Osteocyte (in vitro differentiated cells): Measurements from ENCODE around the gene ISM1. TPM values are rescaled to one million over a fixed set of nuclear protein-coding genes. Genes with fewer than 3 reads are reported as not detected.

Experiments used
- DNase-seq: peaks from one replicate; pipeline ENCODE4 v3.0.0; 2021; ENCODE audit warnings: mixed read lengths; ENCODE audit not compliant: unreplicated experiment; ENCODE audit errors: extremely low spot score
- H3K27ac Mint-ChIP-seq: one replicate; pipeline ENCODE4 v1.8.0; 2021; ENCODE audit warnings: mild to moderate bottlenecking, mixed read lengths; ENCODE audit not compliant: unreplicated experiment
- H3K27me3 Mint-ChIP-seq: one replicate; pipeline ENCODE4 v1.8.0; 2021; ENCODE audit warnings: mixed read lengths; ENCODE audit not compliant: unreplicated experiment
- H3K36me3 Mint-ChIP-seq: one replicate; pipeline ENCODE4 v1.8.0; 2021; ENCODE audit warnings: mixed read lengths; ENCODE audit not compliant: unreplicated experiment
- H3K4me1 Mint-ChIP-seq: one replicate; pipeline ENCODE4 v1.8.0; 2021; ENCODE audit warnings: mixed read lengths; ENCODE audit not compliant: unreplicated experiment
- H3K4me3 Mint-ChIP-seq: one replicate; pipeline ENCODE4 v1.8.0; 2021; ENCODE audit warnings: mild to moderate bottlenecking, moderate library complexity, mixed read lengths; ENCODE audit not compliant: unreplicated experiment
- H3K9me3 Mint-ChIP-seq: one replicate; pipeline ENCODE4 v1.8.0; 2021; ENCODE audit warnings: mixed read lengths; ENCODE audit not compliant: unreplicated experiment
- total RNA-seq: library from RNA; stranded (reverse); gene quantifications from 2 replicates; pipeline ENCODE4 v1.2.1, GENCODE V29; 2021
- TF ChIP-seq, protein P1 (sequence below): fragments of 200-600 bp; sonication (generic); IDR thresholded peaks from 2 replicates; pipeline ENCODE4 v1.5.0; 2021; ENCODE audit warnings: antibody characterized with exemption, mild to moderate bottlenecking, moderate library complexity

ISM1 gene
- total RNA-seq, 1 donor from 2014 or later = 0.21 TPM

DNA sequence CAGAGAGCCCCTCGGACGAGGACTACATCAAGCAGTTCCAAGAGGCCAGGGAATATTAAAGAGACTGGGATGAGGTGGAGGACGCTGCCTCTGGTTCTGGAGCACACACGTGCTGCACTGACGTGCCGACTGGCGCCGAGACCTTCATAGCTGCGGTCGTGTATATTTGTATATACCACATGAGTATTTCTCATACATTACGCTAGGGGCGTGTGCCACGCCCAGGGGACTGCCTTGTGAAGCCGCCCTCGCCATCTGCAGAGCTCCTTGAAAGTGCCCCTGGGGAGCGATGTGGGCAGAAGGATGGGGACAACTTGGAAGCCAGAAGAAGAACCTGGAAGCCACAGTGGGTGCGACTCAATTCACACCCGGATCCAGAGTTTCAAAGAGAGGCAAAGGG, 78.3 kb downstream of the ISM1 start:
- TF ChIP-seq, protein P1, sequence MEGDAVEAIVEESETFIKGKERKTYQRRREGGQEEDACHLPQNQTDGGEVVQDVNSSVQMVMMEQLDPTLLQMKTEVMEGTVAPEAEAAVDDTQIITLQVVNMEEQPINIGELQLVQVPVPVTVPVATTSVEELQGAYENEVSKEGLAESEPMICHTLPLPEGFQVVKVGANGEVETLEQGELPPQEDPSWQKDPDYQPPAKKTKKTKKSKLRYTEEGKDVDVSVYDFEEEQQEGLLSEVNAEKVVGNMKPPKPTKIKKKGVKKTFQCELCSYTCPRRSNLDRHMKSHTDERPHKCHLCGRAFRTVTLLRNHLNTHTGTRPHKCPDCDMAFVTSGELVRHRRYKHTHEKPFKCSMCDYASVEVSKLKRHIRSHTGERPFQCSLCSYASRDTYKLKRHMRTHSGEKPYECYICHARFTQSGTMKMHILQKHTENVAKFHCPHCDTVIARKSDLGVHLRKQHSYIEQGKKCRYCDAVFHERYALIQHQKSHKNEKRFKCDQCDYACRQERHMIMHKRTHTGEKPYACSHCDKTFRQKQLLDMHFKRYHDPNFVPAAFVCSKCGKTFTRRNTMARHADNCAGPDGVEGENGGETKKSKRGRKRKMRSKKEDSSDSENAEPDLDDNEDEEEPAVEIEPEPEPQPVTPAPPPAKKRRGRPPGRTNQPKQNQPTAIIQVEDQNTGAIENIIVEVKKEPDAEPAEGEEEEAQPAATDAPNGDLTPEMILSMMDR = no peak
- Mint-ChIP-seq H3K4me1 (no peaks in the 10 kb centered on the region), H3K9me3 (no peaks in the 10 kb centered on the region), H3K27ac (no peak overlapping the region), H3K36me3 (no peaks in the 10 kb centered on the region), H3K27me3 (no peaks in the 10 kb centered on the region), H3K4me3 (no peak overlapping the region)
- no peak for DNase-seq

DNA sequence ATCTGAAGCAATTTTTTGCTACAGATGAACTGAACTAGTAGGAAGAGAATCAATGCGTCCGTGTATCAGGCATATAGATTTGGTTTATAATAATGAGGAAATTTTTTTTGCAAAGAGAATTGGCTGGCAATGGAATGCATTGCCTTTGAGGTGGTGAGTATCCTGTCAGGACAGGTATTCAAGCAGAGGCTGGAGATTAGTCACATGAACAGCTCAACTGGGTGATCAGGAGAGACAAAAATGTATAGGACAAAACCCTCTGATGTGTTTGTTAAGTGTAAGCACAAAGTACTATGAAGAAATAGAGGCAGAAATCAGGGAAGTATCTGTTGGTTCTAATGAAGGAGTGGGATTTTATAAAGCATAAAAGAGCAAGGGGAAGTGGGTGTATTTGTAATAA, 80.5 kb downstream of the ISM1 start:
- no peak for DNase-seq
- H3K4me3 Mint-ChIP-seq = no peak overlapping the region
- no peaks in the 10 kb centered on the region for H3K27me3 Mint-ChIP-seq
- no peaks in the 10 kb centered on the region for H3K4me1 Mint-ChIP-seq
- no peaks in the 10 kb centered on the region for H3K36me3 Mint-ChIP-seq
- TF ChIP-seq, protein P1 = no peak
- H3K9me3 Mint-ChIP-seq = no peaks in the 10 kb centered on the region
- H3K27ac Mint-ChIP-seq = no peak overlapping the region

DNA sequence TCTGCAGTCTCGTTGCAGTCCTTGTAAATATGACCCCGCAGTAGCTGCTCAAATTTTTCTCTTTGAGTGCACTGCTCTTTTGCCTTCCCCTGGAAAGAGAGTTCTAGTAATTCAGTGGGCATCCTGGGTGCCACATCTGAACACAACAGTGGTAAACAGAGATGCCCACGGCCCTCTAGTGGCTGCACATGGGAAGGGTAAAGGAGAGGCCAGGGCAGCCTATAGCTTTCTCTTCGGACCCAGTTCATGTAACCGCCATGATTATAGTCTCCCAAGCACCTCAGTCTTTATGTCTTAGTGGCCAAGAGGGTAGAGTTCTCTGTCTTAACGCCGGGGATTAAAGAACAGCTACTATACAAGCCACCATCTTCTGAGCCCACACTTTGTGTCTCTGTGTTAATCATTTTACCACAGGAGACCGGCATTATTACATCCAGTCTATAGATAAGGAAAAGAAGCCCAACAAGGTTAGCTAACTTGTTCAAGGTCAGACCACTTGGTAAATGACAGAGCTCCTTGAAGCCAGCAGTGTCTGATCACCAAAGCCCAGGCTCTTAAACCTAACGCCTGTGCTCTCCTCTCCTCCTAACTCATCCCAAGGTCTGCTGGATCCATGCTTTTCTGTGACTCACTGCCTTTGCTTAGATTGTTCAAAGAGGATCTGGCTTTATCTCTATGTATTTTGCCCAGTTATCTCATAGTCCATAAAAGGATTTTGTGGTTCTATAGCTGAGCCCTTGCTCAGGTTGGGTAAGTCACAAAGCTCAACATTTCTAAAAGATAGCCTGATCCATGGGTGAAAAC, 81.8 kb downstream of the ISM1 start:
- no peak for DNase-seq
- H3K9me3 Mint-ChIP-seq = no peaks in the 10 kb centered on the region
- no peak overlapping the region for H3K27ac Mint-ChIP-seq
- H3K4me3 Mint-ChIP-seq = no peak overlapping the region
- no peaks in the 10 kb centered on the region for H3K4me1 Mint-ChIP-seq
- H3K36me3 Mint-ChIP-seq = no peaks in the 10 kb centered on the region
- no peaks in the 10 kb centered on the region for H3K27me3 Mint-ChIP-seq
- TF ChIP-seq, protein P1 = peak; percentile 70

DNA sequence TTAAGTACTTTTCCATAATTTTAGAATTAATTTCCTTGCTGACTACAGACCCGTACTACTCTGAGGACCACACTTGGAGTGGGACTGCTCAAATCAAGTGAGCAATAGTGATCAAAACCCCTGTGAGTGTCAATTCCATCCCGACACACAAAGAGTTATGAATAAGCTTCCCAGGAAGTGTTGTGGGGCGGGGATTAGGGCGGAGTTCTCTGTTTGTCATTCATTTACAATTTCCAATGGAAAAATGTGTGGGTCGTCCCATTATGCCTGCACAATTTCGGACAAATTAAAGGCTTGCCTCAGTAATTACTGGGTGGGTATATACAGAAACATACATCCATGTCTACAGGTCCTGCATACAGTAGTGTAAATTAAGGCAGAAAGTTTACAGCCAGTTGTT, 84.2 kb downstream of the ISM1 start:
- Mint-ChIP-seq H3K4me3 (no peak overlapping the region), H3K4me1 (no peaks in the 10 kb centered on the region), H3K27me3 (no peaks in the 10 kb centered on the region), H3K36me3 (no peaks in the 10 kb centered on the region), H3K9me3 (no peaks in the 10 kb centered on the region), H3K27ac (no peak overlapping the region)
- no peak for DNase-seq
- TF ChIP-seq, protein P1 = no peak

DNA sequence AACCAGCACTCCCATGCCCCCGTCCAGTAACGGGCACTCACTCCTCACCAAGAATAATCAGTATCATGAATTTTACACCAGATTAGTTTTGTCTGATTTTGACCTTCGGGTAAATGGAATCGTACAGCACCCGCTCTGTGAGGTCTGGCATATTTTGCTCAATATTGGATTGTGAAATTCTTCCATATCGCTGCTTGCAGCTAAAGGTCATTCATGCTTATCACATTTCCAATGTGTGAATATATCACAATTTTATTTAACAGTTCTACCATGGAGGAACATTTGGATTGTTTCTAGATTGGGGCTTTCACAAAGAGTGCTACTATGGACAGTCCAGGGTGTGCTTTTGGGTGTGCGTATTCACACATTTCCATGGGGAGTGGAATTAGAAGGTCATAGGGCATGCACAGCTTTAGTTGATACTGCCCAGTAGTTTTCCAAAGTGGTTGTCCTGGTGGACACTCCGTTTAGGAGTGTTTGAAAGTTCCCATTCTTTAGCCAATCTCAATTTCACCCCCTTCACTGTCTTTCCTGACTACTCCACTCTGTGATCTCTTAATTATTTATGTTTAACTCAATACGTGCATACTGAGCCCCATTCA, 86.6 kb downstream of the ISM1 start:
- Mint-ChIP-seq H3K4me1 (no peaks in the 10 kb centered on the region), H3K9me3 (no peaks in the 10 kb centered on the region), H3K27me3 (no peaks in the 10 kb centered on the region), H3K4me3 (no peak overlapping the region), H3K27ac (no peak overlapping the region), H3K36me3 (no peaks in the 10 kb centered on the region)
- DNase-seq = no peak
- TF ChIP-seq, protein P1 = no peak
